GM12873 (cell line): ENCODE data around the gene FAF1.

ENCODE experiments used
- CTCF ChIP-seq: IDR thresholded peaks from 2 replicates; pipeline ENCODE4 v1.5.1; 2012; ENCODE audit warnings: low read depth, mild to moderate bottlenecking, moderate library complexity, low read length, control low read depth; ENCODE audit not compliant: insufficient read depth; ENCODE audit errors: missing control alignments

The FAF1 gene

GRCh38 chr1:50703240-50703639 lies 256.8 kb downstream of the FAF1 start:
- no peak for TF ChIP-seq CTCF

- TF ChIP-seq CTCF = no peak
Observed at GRCh38 chr1:50702395-50702794, 257.7 kb downstream of the FAF1 start.

- no peak for TF ChIP-seq CTCF
Observed at GRCh38 chr1:50701706-50702317, 258.3 kb downstream of the FAF1 start.

GRCh38 chr1:50700621-50701020 lies 259.4 kb downstream of the FAF1 start:
- no peak for TF ChIP-seq CTCF

- TF ChIP-seq CTCF = no peak
Observed at GRCh38 chr1:50700214-50700613, 259.9 kb downstream of the FAF1 start.

- TF ChIP-seq CTCF = no peak
Observed at GRCh38 chr1:50699795-50700194, 260.3 kb downstream of the FAF1 start.

GRCh38 chr1:50697440-50698421 lies 262.3 kb downstream of the FAF1 start:
- no peak for TF ChIP-seq CTCF
